ENCODE measurements around the gene SMIM5. TPM values are rescaled to one million over a fixed set of nuclear protein-coding genes. Genes with fewer than 3 reads are reported as not detected.

SMIM5 gene, protein sequence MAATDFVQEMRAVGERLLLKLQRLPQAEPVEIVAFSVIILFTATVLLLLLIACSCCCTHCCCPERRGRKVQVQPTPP
- total RNA-seq: 1 to 10 TPM in 1 of 6 donors, under 1 TPM in 5; 0.55 to 1.2 (median 0.82) TPM
- polyA plus RNA-seq: 10 to 100 TPM in 1 of 2 donors, 1 to 10 TPM in 1; 6.3 to 15.3 TPM

DNA sequence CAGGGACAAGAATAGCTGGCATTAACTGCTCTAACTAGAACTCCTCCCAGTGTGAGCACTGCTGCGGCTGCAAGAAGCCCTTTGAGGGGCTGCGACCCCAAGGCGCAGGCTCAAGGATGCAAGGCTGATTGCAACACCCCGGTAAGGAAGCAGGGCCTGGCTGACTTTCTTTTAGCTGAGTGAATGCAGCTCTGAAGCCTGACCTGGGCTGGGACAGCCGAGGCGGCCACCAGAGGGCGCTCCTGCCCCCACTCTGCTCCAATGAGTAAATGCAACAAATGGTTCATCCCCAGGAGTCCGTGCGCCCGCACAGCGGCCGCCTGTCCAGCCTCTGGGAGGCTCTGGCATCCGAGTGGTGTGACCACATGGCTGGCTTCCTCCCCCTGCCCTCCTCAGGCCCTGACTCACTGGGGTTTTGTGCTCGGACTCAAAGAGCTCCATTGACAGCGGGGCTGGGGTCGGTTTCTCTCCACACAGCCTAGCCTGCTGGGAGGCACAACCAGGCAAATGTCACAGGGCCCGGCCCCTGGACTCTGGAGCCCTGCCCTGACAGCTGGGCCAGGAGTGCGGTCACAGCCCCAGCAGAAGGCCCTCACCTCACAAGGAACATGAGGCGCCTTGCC is at the start of gene SMIM5:
TSS of gene SMIM5 (plus strand) at position 572 of the 623 bp plus-strand sequence. CDS start 6,768 bp downstream, outside the sequence.
- Histone ChIP-seq H3K27me3 (no peaks in the 10 kb centered on the region), H3K4me3 (peak within 1 kb of the TSS in 1 of 4 donors; percentile 17), H3K36me3 (no peaks in the 10 kb centered on the region), H3K9me3 (no peaks in the 10 kb centered on the region), H3K4me1 (peaks cover 13 to 14% (median 14%) of the 10 kb centered on the region in 3 donors), H3K27ac (peak within 1 kb of the TSS; percentile 17 to 68 (median 54))
- intact Hi-C loops (cut with DNase I): loop anchor here in 1 of 3 donors (5.0 kb wide), 1 partner anchor 114 kb away; no protein-coding TSS in a partner anchor
- TF ChIP-seq, protein P1, sequence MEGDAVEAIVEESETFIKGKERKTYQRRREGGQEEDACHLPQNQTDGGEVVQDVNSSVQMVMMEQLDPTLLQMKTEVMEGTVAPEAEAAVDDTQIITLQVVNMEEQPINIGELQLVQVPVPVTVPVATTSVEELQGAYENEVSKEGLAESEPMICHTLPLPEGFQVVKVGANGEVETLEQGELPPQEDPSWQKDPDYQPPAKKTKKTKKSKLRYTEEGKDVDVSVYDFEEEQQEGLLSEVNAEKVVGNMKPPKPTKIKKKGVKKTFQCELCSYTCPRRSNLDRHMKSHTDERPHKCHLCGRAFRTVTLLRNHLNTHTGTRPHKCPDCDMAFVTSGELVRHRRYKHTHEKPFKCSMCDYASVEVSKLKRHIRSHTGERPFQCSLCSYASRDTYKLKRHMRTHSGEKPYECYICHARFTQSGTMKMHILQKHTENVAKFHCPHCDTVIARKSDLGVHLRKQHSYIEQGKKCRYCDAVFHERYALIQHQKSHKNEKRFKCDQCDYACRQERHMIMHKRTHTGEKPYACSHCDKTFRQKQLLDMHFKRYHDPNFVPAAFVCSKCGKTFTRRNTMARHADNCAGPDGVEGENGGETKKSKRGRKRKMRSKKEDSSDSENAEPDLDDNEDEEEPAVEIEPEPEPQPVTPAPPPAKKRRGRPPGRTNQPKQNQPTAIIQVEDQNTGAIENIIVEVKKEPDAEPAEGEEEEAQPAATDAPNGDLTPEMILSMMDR (IDR thresholded peaks at IDR 0.05): peak; percentile 95 to 99 (median 97)
- DNase-seq: peak; percentile 74 to 97 (median 88)
- ATAC-seq: peak; percentile 83 to 88 (median 88)
- FAIRE-seq: no peak
- WGBS, 2 donors: 14 to 16% methylated on average over 19 of the region's 19 CpGs

DNA sequence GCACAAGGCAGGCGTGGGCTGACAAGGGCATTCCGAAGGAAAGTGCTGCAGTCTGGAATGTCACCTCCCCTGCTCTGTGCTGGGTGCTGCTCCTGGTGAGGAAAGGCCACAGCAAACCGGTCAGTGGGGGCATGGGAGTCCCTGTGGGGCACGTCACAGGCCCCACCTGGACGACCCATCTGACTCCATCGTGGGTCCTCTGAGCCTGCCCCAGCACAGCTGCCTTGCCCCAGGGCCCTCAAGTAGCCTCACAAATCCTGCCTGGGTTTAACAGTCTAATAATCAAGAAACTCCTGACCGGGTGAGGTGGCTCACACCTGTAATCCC is 48.4 kb upstream of the SMIM5 start:
- no peaks in the 10 kb centered on the region for H3K9me3 ChIP-seq
- peaks cover 0 to 3% (median 3%) of the 10 kb centered on the region in 3 donors for H3K4me1 ChIP-seq
- DNase-seq (no peak), FAIRE-seq (no peak), ATAC-seq (no peak)
- H3K4me3 ChIP-seq: no peak overlapping the region
- H3K27ac ChIP-seq: no peak overlapping the region
- no peaks in the 10 kb centered on the region for H3K27me3 ChIP-seq
- intact Hi-C loops (cut with DNase I): loop anchor here in 2 of 3 donors (5.0 to 10.0 kb wide), 2 partner anchors 50 to 58 kb away; partner anchors contain the start of gene LLGL2 (in 1 of the 2)
- WGBS, 2 donors: 84 to 92% methylated on average over 7 of the region's 7 CpGs
- TF ChIP-seq, protein P1 (IDR thresholded peaks at IDR 0.05): no peak
- H3K36me3 ChIP-seq: no peaks in the 10 kb centered on the region

DNA sequence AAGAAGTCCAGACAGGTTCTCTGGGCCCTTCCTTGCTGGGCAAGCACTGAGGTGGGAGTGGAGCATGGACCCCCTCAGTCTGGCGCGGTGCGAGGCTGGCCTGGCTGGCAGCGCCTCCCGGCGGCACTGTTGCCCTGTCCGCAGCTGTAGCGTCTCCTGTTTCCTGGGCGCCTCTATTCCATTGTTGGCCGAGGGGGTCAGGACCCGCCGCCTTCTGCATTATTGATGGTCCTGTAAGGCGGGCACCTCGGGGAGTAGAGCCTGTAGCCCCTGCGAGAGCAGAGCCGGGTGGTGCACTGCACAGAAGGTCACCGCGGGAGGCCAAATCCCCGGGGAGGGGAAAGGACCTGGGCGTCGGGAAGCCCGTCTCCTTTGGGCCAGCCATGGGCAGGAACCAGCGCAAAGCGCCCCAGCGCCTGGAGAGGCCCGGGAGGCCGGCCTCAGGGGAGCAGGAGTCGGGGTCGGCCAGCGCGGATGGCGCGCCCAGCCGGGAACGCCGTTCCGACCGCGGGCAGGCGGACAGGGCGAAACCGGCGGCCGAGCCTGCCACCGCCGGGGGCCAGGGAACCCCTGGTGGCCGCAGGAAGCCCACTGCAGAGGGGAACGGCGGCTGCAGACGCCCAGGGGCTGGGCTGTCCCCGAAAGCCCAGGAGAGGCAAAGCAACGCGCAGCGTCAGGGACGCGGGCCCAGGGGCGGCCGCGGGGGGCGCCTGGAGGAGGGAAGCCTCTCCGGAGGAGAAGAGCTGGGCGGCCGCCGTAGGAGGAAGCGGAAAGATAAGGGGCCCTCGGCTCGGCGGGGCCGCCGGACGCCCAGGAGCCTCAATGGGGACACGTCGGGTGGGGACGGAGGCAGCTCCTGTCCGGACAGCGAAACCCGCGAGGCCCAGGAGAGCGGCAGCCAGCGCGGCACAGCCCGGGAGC is 45.3 kb upstream of the SMIM5 start, which contains the start of gene MYO15B:
TSS of gene MYO15B (plus strand) at position 126 of the 921 bp plus-strand sequence. CDS start at position 384, 258 bp downstream.
- whole genome bisulfite sequencing, 2 donors: 40 to 52% methylated on average over 74 to 82 of the region's 82 CpGs
- DNase-seq (peak in 4 of 6 donors; percentile 47 to 87 (median 63)), ATAC-seq (peak in 3 of 4 donors; percentile 6 to 33 (median 21)), FAIRE-seq (no peak)
- TF ChIP-seq, protein P1 (IDR thresholded peaks at IDR 0.05): peak in 2 of 4 donors; percentile 11 to 16
- Histone ChIP-seq H3K4me1 (peaks cover 0 to 5% (median 4%) of the 10 kb centered on the region in 3 donors), H3K4me3 (peak within 1 kb of the TSS; percentile 21 to 65 (median 42)), H3K36me3 (no peaks in the 10 kb centered on the region), H3K27ac (peak within 1 kb of the TSS; percentile 76 to 88 (median 83)), H3K9me3 (no peaks in the 10 kb centered on the region), H3K27me3 (no peaks in the 10 kb centered on the region)
- intact Hi-C loops (cut with DNase I): loop anchor here in 2 of 3 donors (5.0 to 10.0 kb wide), 2 partner anchors 53 to 61 kb away; partner anchors contain the start of gene LLGL2 (in 1 of the 2)

DNA sequence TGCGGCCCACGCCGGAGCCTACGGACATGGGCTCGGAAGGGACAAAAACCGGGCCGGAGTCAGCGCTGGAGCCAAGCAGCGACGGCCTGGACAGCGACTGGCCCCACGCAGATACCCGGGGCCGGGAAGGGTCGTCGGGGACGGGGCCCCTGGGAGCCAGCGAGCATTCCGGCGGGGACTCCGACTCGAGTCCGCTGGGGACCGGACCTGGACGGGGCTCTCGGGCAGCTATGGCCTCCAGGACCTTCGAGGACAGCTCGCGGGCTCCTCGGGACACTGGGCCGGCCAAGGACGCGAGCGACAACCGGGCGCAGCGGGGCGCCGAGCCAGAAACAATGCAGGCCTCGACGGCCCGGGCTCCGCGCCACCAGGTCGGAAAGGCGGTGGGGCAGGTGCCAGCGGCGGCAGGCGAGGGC is 44.6 kb upstream of the SMIM5 start:
- H3K27me3 ChIP-seq: no peaks in the 10 kb centered on the region
- 21 to 27% methylated on average over 43 to 49 of the region's 49 CpGs for WGBS, 2 donors
- H3K27ac ChIP-seq: peak overlapping the region; percentile 76 to 88 (median 83)
- peaks cover 0 to 5% (median 4%) of the 10 kb centered on the region in 3 donors for H3K4me1 ChIP-seq
- FAIRE-seq: no peak
- intact Hi-C loops (cut with DNase I): loop anchor here in 2 of 3 donors (5.0 to 10.0 kb wide), 2 partner anchors 54 to 61 kb away; partner anchors contain the start of gene LLGL2 (in 1 of the 2)
- TF ChIP-seq, protein P1 (IDR thresholded peaks at IDR 0.05): no peak
- peak; percentile 39 to 69 (median 59) for ATAC-seq
- no peaks in the 10 kb centered on the region for H3K36me3 ChIP-seq
- H3K9me3 ChIP-seq: no peaks in the 10 kb centered on the region
- peak overlapping the region; percentile 21 to 65 (median 42) for H3K4me3 ChIP-seq
- peak; percentile 67 to 92 (median 82) for DNase-seq

All from pancreas (tissue), 10 donors.